Lower leg skin (tissue), 3 donors: ENCODE data around the gene GPSM1.

Source experiments
- CTCF ChIP-seq, 3 donors: fragments of 450-650 bp; IDR thresholded peaks; one replicate each; pipeline ENCODE4 v1.5.1; 2016; ENCODE audit warnings: antibody characterized with exemption in 3 of 3, mild to moderate bottlenecking in 3 of 3, moderate library complexity in 2 of 3
- POLR2A ChIP-seq, 2 donors: fragments of 450-650 bp; IDR thresholded peaks; one replicate each; pipeline ENCODE4 v1.6.1; 2016 to 2017; ENCODE audit warnings: antibody characterized with exemption in 2 of 2, mild to moderate bottlenecking in 1 of 2, moderate library complexity in 1 of 2

- TF ChIP-seq POLR2A (IDR thresholded peaks at IDR 0.05): no peak
- TF ChIP-seq CTCF (IDR thresholded peaks at IDR 0.05): no peak
Observed at GRCh38 chr9:136314056-136314416, 13.3 kb upstream of the GPSM1 start.
